Measurements from ENCODE around the gene ARHGEF28.

DNA sequence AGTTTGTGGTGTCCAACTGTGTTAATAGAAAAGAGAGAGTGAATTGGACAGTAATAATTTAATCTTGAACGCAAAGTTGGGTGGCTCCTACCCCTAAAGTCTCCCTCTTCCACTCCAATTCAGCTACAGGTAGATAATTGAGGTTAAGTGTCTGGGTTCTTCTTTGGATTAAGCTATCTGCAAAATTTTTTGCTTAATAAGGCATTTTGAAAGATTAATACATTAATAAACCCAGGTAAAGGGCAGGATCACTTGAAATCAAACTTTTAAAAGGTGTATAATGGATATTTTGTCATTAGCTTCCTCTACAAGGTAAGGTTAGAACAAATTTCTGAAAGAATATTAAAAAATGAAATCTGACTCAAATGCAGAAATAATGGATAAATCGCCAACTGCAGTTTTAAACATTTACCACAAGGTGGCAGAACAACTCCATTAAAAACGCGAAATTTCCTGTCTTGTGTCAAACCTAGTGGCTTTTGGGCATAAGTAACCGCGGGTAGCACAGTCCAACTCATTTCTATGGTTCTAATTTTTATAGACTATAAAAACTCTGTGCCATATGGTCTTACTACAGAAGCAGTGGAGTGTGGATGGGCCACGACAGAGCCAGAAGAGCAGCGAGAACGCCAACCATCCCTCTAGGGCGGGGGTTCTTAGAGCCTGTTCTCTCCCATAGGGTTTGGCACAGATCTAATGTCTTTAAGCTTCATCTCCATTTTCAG, 276.5 kb downstream of the ARHGEF28 start:
- TF ChIP-seq CTCF (IDR thresholded peaks at IDR 0.05; ENCODE audit: borderline replicate concordance, extremely low read depth, low read length, poor library complexity, severe bottlenecking), result peak; percentile 86
- no peak for TF ChIP-seq EZH2 (IDR thresholded peaks at IDR 0.05; ENCODE audit: borderline replicate concordance, low read depth, low read length, severe bottlenecking)

Data from DND-41 (cell line).